Tibial artery (tissue), 4 donors: Measurements from ENCODE around the gene RANBP3.

Experiments used
- DNase-seq, 2 donors: peaks; one replicate each; pipeline ENCODE4 v3.0.0-alpha.2; 2019
- H3K27ac ChIP-seq, 2 donors: fragments of 200-600 bp; sonication (generic) in 1 of 2; 1 replicate in 1 of 2; 2 replicates in 1 of 2; pipeline ENCODE4 v1.5.1; 2018 to 2019; ENCODE audit warnings: mild to moderate bottlenecking in 1 of 2
- H3K27me3 ChIP-seq, 2 donors: fragments of 200-600 bp; sonication (generic) in 1 of 2; one replicate each; pipeline versions ENCODE4 v1.5.1 to v1.6.0; 2016 to 2019
- H3K36me3 ChIP-seq, 3 donors: fragments of 200-600 bp; sonication (generic) in 2 of 3; one replicate each; pipeline ENCODE4 v1.5.1; 2016 to 2019; ENCODE audit warnings: mild to moderate bottlenecking in 2 of 3
- H3K4me1 ChIP-seq, 4 donors: fragments of 200-600 bp; sonication (generic) in 2 of 4; 1 replicate in 3 of 4; 2 replicates in 1 of 4; pipeline ENCODE4 v1.5.1; 2016 to 2019
- H3K4me3 ChIP-seq, 2 donors: fragments of 200-600 bp; sonication (generic) in 1 of 2; 1 replicate in 1 of 2; 2 replicates in 1 of 2; pipeline ENCODE4 v1.5.1; 2018 to 2019; ENCODE audit warnings: mild to moderate bottlenecking in 2 of 2
- H3K9me3 ChIP-seq, 3 donors: fragments of 200-600 bp; sonication (generic) in 1 of 3; one replicate each; pipeline ENCODE4 v1.5.1; 2016 to 2019
- CTCF ChIP-seq, 2 experiments: fragments of 200-600 bp in 1 of 2; fragments of 450-650 bp in 1 of 2; IDR thresholded peaks; one replicate each; pipeline ENCODE4 v1.5.1; 2017 to 2019; ENCODE audit warnings: antibody characterized with exemption in 2 of 2, mild to moderate bottlenecking in 1 of 2, moderate library complexity in 1 of 2
- intact Hi-C: fragments of 100-400 bp; cut with DNase I; formaldehyde crosslinking; loops from one replicate; pipeline ENCODE4 v1.15.0; 2023; ENCODE audit warnings: low total_unique reads

The RANBP3 gene

GRCh38 chr19:5960005-5961001 lies 17.6 kb downstream of the RANBP3 start:
- H3K27me3 ChIP-seq: no peaks in the 10 kb centered on the region
- H3K4me3 ChIP-seq: no peak overlapping the region
- H3K9me3 ChIP-seq: no peaks in the 10 kb centered on the region
- H3K36me3 ChIP-seq: peaks cover 0 to 3% (median 0%) of the 10 kb centered on the region in 3 donors
- no peak for DNase-seq
- intact Hi-C loops: no loop called here
- TF ChIP-seq CTCF (IDR thresholded peaks at IDR 0.05): no peak
- peaks cover 0 to 61% (median 42%) of the 10 kb centered on the region in 4 donors for H3K4me1 ChIP-seq
- H3K27ac ChIP-seq: peak overlapping the region in 1 of 2 donors; percentile 38

GRCh38 chr19:5959260-5960004 lies 18.5 kb downstream of the RANBP3 start:
- Histone ChIP-seq H3K36me3 (no peaks in the 10 kb centered on the region), H3K27me3 (no peaks in the 10 kb centered on the region), H3K9me3 (no peaks in the 10 kb centered on the region), H3K4me1 (peaks cover 4 to 62% (median 48%) of the 10 kb centered on the region in 4 donors), H3K27ac (peak overlapping the region in 1 of 2 donors; percentile 38), H3K4me3 (no peak overlapping the region)
- TF ChIP-seq CTCF (IDR thresholded peaks at IDR 0.05): no peak
- intact Hi-C loops: no loop called here
- no peak for DNase-seq

GRCh38 chr19:5958851-5959122 lies 19.2 kb downstream of the RANBP3 start:
- DNase-seq: no peak
- H3K9me3 ChIP-seq: no peaks in the 10 kb centered on the region
- intact Hi-C loops: no loop called here
- H3K27me3 ChIP-seq: no peaks in the 10 kb centered on the region
- TF ChIP-seq CTCF (IDR thresholded peaks at IDR 0.05): no peak
- peaks cover 9 to 67% (median 53%) of the 10 kb centered on the region in 4 donors for H3K4me1 ChIP-seq
- no peak overlapping the region for H3K27ac ChIP-seq
- no peak overlapping the region for H3K4me3 ChIP-seq
- no peaks in the 10 kb centered on the region for H3K36me3 ChIP-seq

- H3K27ac ChIP-seq: no peak overlapping the region
- H3K4me3 ChIP-seq: no peak overlapping the region
- intact Hi-C loops: no loop called here
- no peaks in the 10 kb centered on the region for H3K27me3 ChIP-seq
- no peaks in the 10 kb centered on the region for H3K36me3 ChIP-seq
- no peak for TF ChIP-seq CTCF (IDR thresholded peaks at IDR 0.05)
- H3K4me1 ChIP-seq: peaks cover 11 to 71% (median 56%) of the 10 kb centered on the region in 4 donors
- no peaks in the 10 kb centered on the region for H3K9me3 ChIP-seq
- no peak for DNase-seq
These were observed 19.7 kb downstream of the RANBP3 start for GRCh38 chr19:5958074-5958850.

GRCh38 chr19:5957170-5957569 lies 20.8 kb downstream of the RANBP3 start:
- intact Hi-C loops: no loop called here
- no peaks in the 10 kb centered on the region for H3K9me3 ChIP-seq
- no peak for DNase-seq
- TF ChIP-seq CTCF (IDR thresholded peaks at IDR 0.05): no peak
- H3K4me3 ChIP-seq: no peak overlapping the region
- no peak overlapping the region for H3K27ac ChIP-seq
- no peaks in the 10 kb centered on the region for H3K27me3 ChIP-seq
- peaks cover 11 to 71% (median 59%) of the 10 kb centered on the region in 4 donors for H3K4me1 ChIP-seq
- H3K36me3 ChIP-seq: no peaks in the 10 kb centered on the region
